SK-N-SH (cell line): Measurements from ENCODE around the gene THADA. TPM values are rescaled to one million over a fixed set of nuclear protein-coding genes. Genes with fewer than 3 reads are reported as not detected.

Experiments
- CTCF ChIA-PET: fragments of 300-600, 350-600 bp; formaldehyde crosslinking; extraction: SDS; loops from one replicate; lab custom pipeline; 2021; lab: Yijun Ruan, JAX
- POLR2A ChIA-PET: fragments of 350-600 bp; sonication (Branson Sonifier 250); formaldehyde crosslinking; extraction: SDS; loops from one replicate; lab custom pipeline; 2020; ENCODE audit warnings: antibody characterized with exemption, inconsistent platforms; lab: Yijun Ruan, JAX
- DNase-seq: peaks from one replicate; pipeline ENCODE4 v3.0.0; 2012
- H2AFZ ChIP-seq: fragments of 200-600 bp; sonication (generic); 2 replicates; pipeline ENCODE4 v1.8.1; 2016; ENCODE audit warnings: antibody characterized with exemption, mild to moderate bottlenecking, low read depth
- H3F3A ChIP-seq: fragments of 200-600 bp; sonication (generic); replicated peaks from 2 replicates; pipeline ENCODE3; 2016; ENCODE audit warnings: antibody characterized with exemption, mild to moderate bottlenecking; ENCODE audit not compliant: insufficient read depth
- H3K27ac ChIP-seq, 2 experiments: fragments of 200-500 bp in 1 of 2; fragments of 200-600 bp in 1 of 2; sonication (Bioruptor generic) in 1 of 2; sonication (generic), shearing (Covaris generic) in 1 of 2; 2 replicates each; pipeline versions ENCODE4 v1.5.1 to v1.6.1; 2014 to 2016; ENCODE audit warnings: low read depth in 2 of 2, inconsistent platforms in 1 of 2, low read length in 1 of 2, mild to moderate bottlenecking in 1 of 2, mixed read lengths in 1 of 2
- H3K27me3 ChIP-seq: fragments of 200-600 bp; sonication (generic), shearing (Covaris generic); 2 replicates; pipeline ENCODE4 v1.6.1; 2016; ENCODE audit warnings: mixed run types; ENCODE audit not compliant: insufficient read depth
- H3K36me3 ChIP-seq, 2 experiments: fragments of 200-500 bp in 1 of 2; fragments of 200-600 bp in 1 of 2; sonication (Bioruptor generic) in 1 of 2; sonication (generic) in 1 of 2; replicated peaks in 1 of 2; 2 replicates each; pipeline versions ENCODE3 to v1.5.1; 2014 to 2016; ENCODE audit warnings: low read length in 1 of 2, mild to moderate bottlenecking in 1 of 2; ENCODE audit not compliant: insufficient read depth in 2 of 2, control insufficient read depth in 1 of 2
- H3K4me1 ChIP-seq, 2 experiments: fragments of 200-500 bp in 1 of 2; fragments of 200-600 bp in 1 of 2; sonication (Bioruptor generic) in 1 of 2; sonication (generic), shearing (Covaris generic) in 1 of 2; 2 replicates each; pipeline versions ENCODE4 v1.5.1 to v1.6.1; 2014 to 2016; ENCODE audit warnings: low read depth in 1 of 2, low read length in 1 of 2, mixed run types in 1 of 2; ENCODE audit not compliant: insufficient read depth in 2 of 2, control insufficient read depth in 1 of 2
- H3K4me2 ChIP-seq: fragments of 200-600 bp; sonication (generic), shearing (Covaris generic); 2 replicates; pipeline ENCODE4 v1.6.1; 2017; ENCODE audit warnings: mixed run types
- H3K4me3 ChIP-seq, 2 experiments: fragments of 200-500 bp in 1 of 2; fragments of 200-600 bp in 1 of 2; sonication (Bioruptor generic) in 1 of 2; sonication (generic), shearing (Covaris generic) in 1 of 2; 2 replicates each; pipeline versions ENCODE4 v1.5.1 to v1.8.1; 2014 to 2016; ENCODE audit warnings: low read depth in 2 of 2, inconsistent platforms in 1 of 2, low read length in 1 of 2, mild to moderate bottlenecking in 1 of 2, mixed read lengths in 1 of 2, moderate library complexity in 1 of 2
- H3K79me2 ChIP-seq: fragments of 200-600 bp; sonication (generic); 2 replicates; pipeline ENCODE4 v1.8.1; 2017; ENCODE audit warnings: mild to moderate bottlenecking; ENCODE audit not compliant: insufficient read depth
- H3K9ac ChIP-seq: fragments of 200-600 bp; sonication (generic); 2 replicates; pipeline ENCODE4 v1.6.1; 2017; ENCODE audit warnings: mixed run types
- H3K9me2 ChIP-seq: fragments of 200-600 bp; sonication (generic); 2 replicates; pipeline ENCODE4 v1.6.1; 2017; ENCODE audit warnings: mixed run types
- H3K9me3 ChIP-seq: fragments of 200-600 bp; sonication (generic); 2 replicates; pipeline ENCODE4 v1.6.1; 2017; ENCODE audit warnings: mixed run types, mild to moderate bottlenecking, moderate library complexity
- H4K20me1 ChIP-seq: fragments of 200-600 bp; sonication (generic); 2 replicates; pipeline ENCODE4 v1.6.1; 2017; ENCODE audit warnings: mild to moderate bottlenecking, mixed run types; ENCODE audit not compliant: insufficient read depth
- ELF1 ChIP-seq: IDR thresholded peaks from 2 replicates; pipeline ENCODE4 v1.4.0; 2012
- EZH2phosphoT487 ChIP-seq: fragments of 200-600 bp; sonication (generic); IDR thresholded peaks from 2 replicates; pipeline ENCODE4 v1.6.1; 2017; ENCODE audit warnings: low read depth, mixed run types, mild to moderate bottlenecking, antibody characterized with exemption, moderate library complexity, borderline replicate concordance
- FOXJ3 ChIP-seq: sonication (generic); formaldehyde crosslinking; IDR thresholded peaks from 2 replicates; pipeline ENCODE4 v1.5.1; 2020; ENCODE audit warnings: mild to moderate bottlenecking, missing genetic modification reagents
- FOXM1 ChIP-seq: IDR thresholded peaks from 2 replicates; pipeline ENCODE4 v1.4.0; 2012; ENCODE audit warnings: low read depth, mild to moderate bottlenecking
- GABPA ChIP-seq: IDR thresholded peaks from 2 replicates; pipeline ENCODE4 v1.4.0; 2012; ENCODE audit warnings: low read depth, mild to moderate bottlenecking
- IRF3 ChIP-seq: fragments of 150-350 bp; IDR thresholded peaks from 2 replicates; pipeline ENCODE4 v1.6.1; 2016; ENCODE audit warnings: mild to moderate bottlenecking, low read depth, low read length
- JUND ChIP-seq: IDR thresholded peaks from 2 replicates; pipeline ENCODE4 v1.4.0; 2012
- MXI1 ChIP-seq: IDR thresholded peaks from 2 replicates; pipeline ENCODE4 v1.6.1; 2012; ENCODE audit warnings: mild to moderate bottlenecking, low read depth, low read length, improper control_type of control experiment
- POLR2AphosphoS5 ChIP-seq: IDR thresholded peaks from 2 replicates; pipeline ENCODE4 v1.6.1; 2012; ENCODE audit warnings: low read depth, low read length
- RCOR1 ChIP-seq: fragments of 150-350 bp; IDR thresholded peaks from 2 replicates; pipeline ENCODE4 v1.6.1; 2017; ENCODE audit warnings: antibody characterized with exemption, low read length
- RXRA ChIP-seq: IDR thresholded peaks from 2 replicates; pipeline ENCODE4 v1.4.0; 2012; ENCODE audit warnings: low read depth, mild to moderate bottlenecking, borderline replicate concordance
- TEAD4 ChIP-seq: IDR thresholded peaks from 2 replicates; pipeline ENCODE4 v1.4.0; 2012; ENCODE audit warnings: mild to moderate bottlenecking, borderline replicate concordance; ENCODE audit not compliant: insufficient read depth
- WGBS: methylation state at CpG from one replicate; pipeline ENCODE4 v1.1.6; 2017; ENCODE audit warnings: low lambda C conversion rate; 5-methylcytosine and 5-hydroxymethylcytosine counted together
- polyA plus RNA-seq, 3 experiments: library from polyadenylated mRNA; depleted of rRNA; stranded (reverse); fragments of >200 nt; gene quantifications; 2 replicates each; pipeline ENCODE4 v1.2.3, GENCODE V29; 2012
- TF ChIP-seq, protein P1 (sequence below): IDR thresholded peaks from 2 replicates; pipeline ENCODE4; 2012

Gene THADA
- polyA plus RNA-seq, 1 of the 3 experiments (the other 2 are of a cell fraction): 25.6 TPM

DNA sequence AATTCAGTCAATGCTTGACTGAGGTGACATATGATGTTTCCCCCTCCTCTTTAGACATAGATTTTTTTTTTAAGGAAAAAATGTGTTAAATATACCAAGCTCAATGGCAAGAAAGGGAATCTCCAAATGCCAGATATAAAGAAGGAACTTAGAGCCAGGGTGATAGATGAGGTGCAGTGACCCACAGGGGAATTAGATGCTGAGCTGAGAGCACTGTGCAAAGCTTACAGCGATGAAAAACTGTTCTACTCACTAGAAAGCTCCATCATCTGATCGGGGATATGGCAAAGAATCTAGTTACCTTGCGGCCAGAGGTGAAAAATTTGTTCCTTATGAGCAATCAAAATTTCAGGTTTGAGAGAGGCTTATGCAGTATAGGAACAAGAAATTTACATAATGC lies 218.5 kb downstream of the THADA start (continued):
- TF ChIP-seq MXI1: no peak

GRCh38 chr2:43376523-43377198 lies 219.2 kb downstream of the THADA start:
- Histone ChIP-seq H3K79me2 (no peaks in the 10 kb centered on the region), H4K20me1 (no peaks in the 10 kb centered on the region), H3F3A (no peaks in the 10 kb centered on the region), H3K9me2 (no peaks in the 10 kb centered on the region), H3K4me2 (no peak overlapping the region), H3K4me1 (peaks cover 0 to 10% of the 10 kb centered on the region in 2 experiments; a peak in 2 of 4 replicates), H3K9ac (no peak overlapping the region), H2AFZ (no peak overlapping the region), H3K27ac (peak overlapping the region in 1 of 2 experiments; percentile 44; a peak in 1 of 4 replicates), H3K36me3 (peaks cover 3 to 19% of the 10 kb centered on the region in 2 experiments), H3K27me3 (no peaks in the 10 kb centered on the region), H3K9me3 (no peaks in the 10 kb centered on the region), H3K4me3 (no peak overlapping the region)
- TF ChIP-seq TEAD4 (no peak), RCOR1 (0 out of 2 replicates have a peak, but pooled peaks have one; percentile 8)
- CTCF ChIA-PET: interaction anchor here (0.7 to 1.6 kb wide), 5 partner anchors 12 to 173 kb away, joined by 3 to 4 read pairs (median 3); no protein-coding TSS in a partner anchor
- no peak for DNase-seq
- WGBS: 79% methylated on average over 7 of the region's 8 CpGs
- POLR2A ChIA-PET: no interaction called here

DNA sequence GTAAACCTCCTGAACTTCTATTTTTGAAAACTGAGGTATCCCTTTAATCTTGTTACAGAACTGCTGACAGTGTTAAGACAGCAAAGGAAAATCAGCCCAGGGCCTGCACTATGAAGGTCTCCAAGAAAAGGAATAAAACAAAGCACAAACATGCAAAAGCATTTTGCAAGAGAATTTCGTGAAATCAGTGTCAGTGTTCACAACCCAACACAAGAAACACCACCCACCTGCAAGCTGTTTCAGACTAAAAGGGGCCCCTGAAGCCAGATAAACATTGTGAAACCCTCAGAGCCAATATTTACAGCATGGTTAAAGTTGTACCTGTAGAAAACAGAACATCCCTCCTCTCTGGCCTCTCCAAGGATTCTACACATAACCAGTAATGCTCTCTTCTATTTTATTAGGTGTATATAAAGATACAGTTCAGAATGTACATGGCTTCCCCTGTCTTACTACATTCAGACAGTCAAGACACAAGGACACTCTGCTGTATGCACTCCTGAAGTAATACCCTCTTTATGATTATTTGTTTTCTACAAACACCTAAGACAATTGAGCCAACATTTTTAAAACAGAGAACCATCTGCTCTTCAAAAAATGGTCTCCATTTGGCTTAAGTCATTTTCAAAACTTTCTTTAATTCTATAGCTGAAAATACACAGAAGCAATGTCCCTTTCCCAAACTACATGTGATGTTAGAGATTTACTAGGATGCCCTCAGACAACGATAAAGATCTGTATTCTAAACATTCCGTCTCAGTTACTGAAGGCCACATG lies 219.9 kb downstream of the THADA start:
- no peak overlapping the region for H3K4me3 ChIP-seq
- H3K9ac ChIP-seq: no peak overlapping the region
- no peaks in the 10 kb centered on the region for H4K20me1 ChIP-seq
- peaks cover 0 to 10% of the 10 kb centered on the region in 2 experiments; a peak in 2 of 4 replicates for H3K4me1 ChIP-seq
- TF ChIP-seq GABPA (no peak), EZH2phosphoT487 (no peak), ELF1 (no peak), JUND (no peak), RXRA (no peak), FOXM1 (no peak), FOXJ3 (CRISPR knock-in tag) (no peak), POLR2AphosphoS5 (no peak), IRF3 (no peak)
- TF ChIP-seq, protein P1, sequence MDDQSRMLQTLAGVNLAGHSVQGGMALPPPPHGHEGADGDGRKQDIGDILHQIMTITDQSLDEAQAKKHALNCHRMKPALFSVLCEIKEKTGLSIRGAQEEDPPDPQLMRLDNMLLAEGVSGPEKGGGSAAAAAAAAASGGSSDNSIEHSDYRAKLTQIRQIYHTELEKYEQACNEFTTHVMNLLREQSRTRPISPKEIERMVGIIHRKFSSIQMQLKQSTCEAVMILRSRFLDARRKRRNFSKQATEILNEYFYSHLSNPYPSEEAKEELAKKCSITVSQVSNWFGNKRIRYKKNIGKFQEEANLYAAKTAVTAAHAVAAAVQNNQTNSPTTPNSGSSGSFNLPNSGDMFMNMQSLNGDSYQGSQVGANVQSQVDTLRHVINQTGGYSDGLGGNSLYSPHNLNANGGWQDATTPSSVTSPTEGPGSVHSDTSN: no peak
- H3K9me2 ChIP-seq: no peaks in the 10 kb centered on the region
- H2AFZ ChIP-seq: no peak overlapping the region
- H3K27ac ChIP-seq: peak overlapping the region in 1 of 2 experiments; percentile 44; a peak in 2 of 4 replicates
- DNase-seq: no peak
- peaks cover 3% of the 10 kb centered on the region for H3F3A ChIP-seq
- POLR2A ChIA-PET: no interaction called here
- H3K36me3 ChIP-seq: peaks cover 3 to 19% of the 10 kb centered on the region in 2 experiments
- H3K9me3 ChIP-seq: no peaks in the 10 kb centered on the region
- H3K79me2 ChIP-seq: no peaks in the 10 kb centered on the region
- H3K27me3 ChIP-seq: no peaks in the 10 kb centered on the region
- 74% methylated on average over 3 of the region's 3 CpGs for WGBS
- CTCF ChIA-PET: interaction anchor here (0.7 to 1.6 kb wide), 4 partner anchors 18 to 144 kb away, joined by 3 read pairs; no protein-coding TSS in a partner anchor
- no peak overlapping the region for H3K4me2 ChIP-seq
